GM12892 (cell line): ENCODE measurements around the gene MRPL43.

Experiments
- POLR2A ChIP-seq: IDR thresholded peaks from 2 replicates; pipeline ENCODE4 v1.6.1; 2011; ENCODE audit warnings: low read depth, low read length, control low read depth
- POLR2AphosphoS5 ChIP-seq: IDR thresholded peaks from 2 replicates; pipeline ENCODE4 v1.6.1; 2011; ENCODE audit warnings: low read depth, low read length, control low read depth
- TAF1 ChIP-seq: IDR thresholded peaks from 2 replicates; pipeline ENCODE4 v1.6.1; 2011; ENCODE audit warnings: low read depth, mild to moderate bottlenecking, control low read depth, low read length, borderline replicate concordance

DNA sequence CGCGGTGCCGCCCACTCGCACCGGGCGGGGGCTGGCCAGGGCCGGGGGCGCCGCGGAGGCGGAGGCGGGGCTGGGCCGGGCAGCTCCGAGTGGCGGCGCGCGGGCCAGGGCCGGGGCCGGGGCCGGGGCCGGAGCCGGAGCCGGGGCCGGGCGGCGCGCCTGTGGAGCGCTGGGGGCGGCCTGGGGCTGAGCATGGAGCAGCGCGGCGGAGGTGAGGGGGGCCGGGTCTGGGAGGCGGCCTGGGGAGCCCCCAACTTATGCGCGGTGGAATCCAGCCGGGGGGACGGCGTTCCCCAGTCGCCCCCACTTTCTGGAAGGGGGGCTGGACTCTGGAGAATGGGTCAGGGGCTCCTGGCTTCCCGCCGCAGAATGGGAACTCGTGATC, 12.4 kb upstream of the MRPL43 start, which contains the start of gene LZTS2:
- TF ChIP-seq POLR2A (no peak), POLR2AphosphoS5 (no peak), TAF1 (no peak)
